SK-N-SH treated with all-trans-retinoic acid at 6 μM for 48 hours (cell line): ENCODE results near the gene ZCCHC17.

Experiments used
- BACH2 ChIP-seq: fragments of 250-450 bp; sonication (Bioruptor Pico); IDR thresholded peaks from 2 replicates; pipeline ENCODE4 v1.9.0; 2021; ENCODE audit warnings: mild to moderate bottlenecking, borderline replicate concordance
- CSDC2 ChIP-seq: fragments of 250-450 bp; sonication (Bioruptor Pico); IDR thresholded peaks from 2 replicates; pipeline ENCODE4 v1.5.0; 2020; ENCODE audit warnings: mild to moderate bottlenecking, moderate library complexity
- OSR1 ChIP-seq: fragments of 250-450 bp; sonication (Bioruptor Pico); IDR thresholded peaks from 2 replicates; pipeline ENCODE4 v1.8.0; 2022; ENCODE audit warnings: moderate library complexity, mild to moderate bottlenecking, inconsistent platforms
- PATZ1 ChIP-seq: fragments of 250-450 bp; sonication (Bioruptor Pico); IDR thresholded peaks from 2 replicates; pipeline ENCODE4 v1.8.0; 2020; ENCODE audit warnings: mild to moderate bottlenecking, moderate library complexity, borderline replicate concordance
- PPARA ChIP-seq: fragments of 250-450 bp; sonication (Bioruptor Pico); IDR thresholded peaks from 2 replicates; pipeline ENCODE4 v1.5.0; 2020; ENCODE audit warnings: mild to moderate bottlenecking, borderline replicate concordance
- SNAI2 ChIP-seq: fragments of 250-450 bp; sonication (Bioruptor Pico); IDR thresholded peaks from 2 replicates; pipeline ENCODE4 v1.5.0; 2020; ENCODE audit warnings: mild to moderate bottlenecking, moderate library complexity
- TCF4 ChIP-seq: fragments of 250-450 bp; sonication (Bioruptor Pico); IDR thresholded peaks from 2 replicates; pipeline ENCODE4 v1.8.0; 2021; ENCODE audit warnings: mild to moderate bottlenecking, moderate library complexity, borderline replicate concordance
- TSHZ2 ChIP-seq: fragments of 250-450 bp; sonication (Bioruptor Pico); IDR thresholded peaks from 2 replicates; pipeline ENCODE4 v1.5.0; 2020; ENCODE audit warnings: mild to moderate bottlenecking, moderate library complexity
- ZFP3 ChIP-seq: fragments of 250-450 bp; sonication (Bioruptor Pico); IDR thresholded peaks from 2 replicates; pipeline ENCODE4 v1.5.0; 2020; ENCODE audit warnings: mild to moderate bottlenecking, moderate library complexity
- ZFP30 ChIP-seq: fragments of 450-650 bp; formaldehyde crosslinking; IDR thresholded peaks from 2 replicates; pipeline ENCODE4 v1.5.0; 2022; ENCODE audit warnings: mild to moderate bottlenecking, moderate library complexity
- ZNF565 ChIP-seq: fragments of 450-650 bp; formaldehyde crosslinking; conservative IDR thresholded peaks from 2 replicates; pipeline ENCODE4 v1.5.0; 2020; ENCODE audit warnings: low read depth, mild to moderate bottlenecking, moderate library complexity
- TF ChIP-seq, protein P1 (sequence below): fragments of 250-450 bp; sonication (Bioruptor Pico); IDR thresholded peaks from 2 replicates; pipeline ENCODE4 v1.5.1; 2020; ENCODE audit warnings: low read depth, mild to moderate bottlenecking, moderate library complexity

DNA sequence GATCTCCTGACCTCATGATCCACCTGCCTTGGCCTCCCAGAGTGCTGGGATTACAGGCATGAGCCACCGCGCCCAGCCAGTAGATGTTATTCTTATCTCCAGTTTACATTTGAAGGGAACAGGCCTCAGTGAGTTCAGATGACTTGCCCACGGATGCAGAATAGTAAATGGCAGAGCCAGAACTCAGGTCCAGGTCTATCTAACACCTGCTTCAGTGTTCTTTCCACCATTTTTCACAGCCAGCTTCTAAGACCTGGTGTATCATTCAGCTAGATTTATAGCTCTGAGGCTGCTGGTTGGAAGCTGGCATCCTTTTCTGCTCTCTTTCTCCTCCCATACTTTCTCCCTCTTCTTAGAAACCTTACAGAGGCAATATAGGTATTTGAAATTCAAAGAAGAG, 65.2 kb downstream of the ZCCHC17 start:
- no peak for TF ChIP-seq TCF4 (CRISPR knock-in tag)
- TF ChIP-seq ZFP3 (CRISPR knock-in tag): no peak
- no peak for TF ChIP-seq OSR1 (CRISPR knock-in tag)
- no peak for TF ChIP-seq BACH2 (CRISPR knock-in tag)
- TF ChIP-seq PATZ1 (CRISPR knock-in tag): no peak
- no peak for TF ChIP-seq ZNF565 (CRISPR knock-in tag)
- TF ChIP-seq ZFP30 (CRISPR knock-in tag): no peak
- TF ChIP-seq TSHZ2 (CRISPR knock-in tag): no peak
- TF ChIP-seq, protein P1, sequence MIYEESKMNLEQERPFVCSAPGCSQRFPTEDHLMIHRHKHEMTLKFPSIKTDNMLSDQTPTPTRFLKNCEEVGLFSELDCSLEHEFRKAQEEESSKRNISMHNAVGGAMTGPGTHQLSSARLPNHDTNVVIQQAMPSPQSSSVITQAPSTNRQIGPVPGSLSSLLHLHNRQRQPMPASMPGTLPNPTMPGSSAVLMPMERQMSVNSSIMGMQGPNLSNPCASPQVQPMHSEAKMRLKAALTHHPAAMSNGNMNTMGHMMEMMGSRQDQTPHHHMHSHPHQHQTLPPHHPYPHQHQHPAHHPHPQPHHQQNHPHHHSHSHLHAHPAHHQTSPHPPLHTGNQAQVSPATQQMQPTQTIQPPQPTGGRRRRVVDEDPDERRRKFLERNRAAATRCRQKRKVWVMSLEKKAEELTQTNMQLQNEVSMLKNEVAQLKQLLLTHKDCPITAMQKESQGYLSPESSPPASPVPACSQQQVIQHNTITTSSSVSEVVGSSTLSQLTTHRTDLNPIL (CRISPR knock-in tag): no peak
- TF ChIP-seq PPARA (CRISPR knock-in tag): no peak
- TF ChIP-seq CSDC2 (CRISPR knock-in tag): no peak
- no peak for TF ChIP-seq SNAI2 (CRISPR knock-in tag)
